Upper lobe of left lung (tissue), 6 donors: ENCODE measurements around the gene DLGAP1. TPM values are rescaled to one million over a fixed set of nuclear protein-coding genes. Genes with fewer than 3 reads are reported as not detected.
A peak's percentile ranks its signal among the peaks of the same experiment; 100 is the strongest.

Experiments
- ATAC-seq, 2 donors: fragments of 200-7000 bp; cut with Tn5 transposase; one replicate each; pipeline ENCODE4 v1.9.1; 2022; ENCODE audit warnings: mild to moderate bottlenecking in 2 of 2, moderate library complexity in 2 of 2; ENCODE audit not compliant: low FRiP score in 2 of 2
- DNase-seq, 2 donors: peaks; one replicate each; pipeline ENCODE4 v3.0.0-alpha.2; 2019 to 2020
- H3K27ac ChIP-seq, 4 donors: fragments of 200-600 bp; sonication (generic); one replicate each; pipeline ENCODE4 v1.5.1; 2016 to 2019
- H3K27me3 ChIP-seq, 4 donors: fragments of 200-600 bp; sonication (generic); one replicate each; pipeline ENCODE4 v1.5.1; 2017 to 2019
- H3K36me3 ChIP-seq, 4 donors: fragments of 200-600 bp; sonication (generic); one replicate each; pipeline ENCODE4 v1.5.1; 2016 to 2019
- H3K4me1 ChIP-seq, 4 donors: fragments of 200-600 bp; sonication (generic); one replicate each; pipeline ENCODE4 v1.5.1; 2018 to 2019
- H3K4me3 ChIP-seq, 4 donors: fragments of 200-600 bp; sonication (generic); one replicate each; pipeline ENCODE4 v1.5.1; 2017 to 2019; ENCODE audit warnings: mild to moderate bottlenecking in 2 of 4, moderate library complexity in 1 of 4
- H3K9me3 ChIP-seq, 4 donors: fragments of 200-600 bp; sonication (generic); one replicate each; pipeline ENCODE4 v1.5.1; 2018 to 2019
- CTCF ChIP-seq, 6 experiments: fragments of 450-650 bp in 4 of 6; fragments of 200-600 bp in 2 of 6; sonication (generic) in 2 of 6; IDR thresholded peaks; one replicate each; pipeline ENCODE4 v1.5.1; 2016 to 2019; ENCODE audit warnings: antibody characterized with exemption in 6 of 6
- EP300 ChIP-seq, 4 donors: sonication (generic); formaldehyde crosslinking; IDR thresholded peaks; one replicate each; pipeline ENCODE4 v1.5.1; 2017; ENCODE audit warnings: antibody characterized with exemption in 4 of 4, control low read depth in 2 of 4
- POLR2A ChIP-seq, 4 donors: fragments of 450-650 bp; IDR thresholded peaks; one replicate each; pipeline ENCODE4 v1.5.1; 2016 to 2017; ENCODE audit warnings: antibody characterized with exemption in 4 of 4, mild to moderate bottlenecking in 2 of 4
- POLR2AphosphoS5 ChIP-seq, 2 donors: sonication (generic); formaldehyde crosslinking; IDR thresholded peaks; one replicate each; pipeline ENCODE4 v1.5.1; 2017; ENCODE audit warnings: antibody characterized with exemption in 2 of 2
- WGBS, 2 donors: methylation state at CpG; one replicate each; pipeline ENCODE4 v1.1.5; 2017 to 2018; 5-methylcytosine and 5-hydroxymethylcytosine counted together
- total RNA-seq, 6 donors: library from RNA; depleted of rRNA in 4 of 6; stranded (reverse); fragments of >200 nt in 4 of 6; gene quantifications; one replicate each; pipeline versions ENCODE4 v1.1.0 to v1.2.1, GENCODE V29; 2016 to 2021
- donor health status: DM: no; HTN: no; CAD: no; lungs with moderate emphysema.
- donor health status: DM: no; HTN: yes; CAD: no; lungs with severe emphysema.

Gene DLGAP1
- total RNA-seq, 6 donors from 2014 or later = 2.1 to 4.6 (median 3.6) TPM

GRCh38 chr18:3619222-3619621 is 835.9 kb downstream of the DLGAP1 start:
- Histone ChIP-seq H3K27ac (no peak overlapping the region), H3K4me1 (peaks cover 5 to 12% (median 10%) of the 10 kb centered on the region in 4 donors), H3K4me3 (no peak overlapping the region), H3K9me3 (no peaks in the 10 kb centered on the region), H3K36me3 (no peaks in the 10 kb centered on the region), H3K27me3 (no peaks in the 10 kb centered on the region)
- no peak for TF ChIP-seq CTCF (IDR thresholded peaks at IDR 0.05)
- no peak for TF ChIP-seq POLR2A (IDR thresholded peaks at IDR 0.05)
- no peak for TF ChIP-seq EP300 (IDR thresholded peaks at IDR 0.05)
- TF ChIP-seq POLR2AphosphoS5 (IDR thresholded peaks at IDR 0.05) = no peak
- 95% methylated on average over 3 of the region's 3 CpGs for WGBS, 2 donors
- DNase-seq = no peak
- no peak for ATAC-seq

GRCh38 chr18:3616744-3617143 is 838.4 kb downstream of the DLGAP1 start:
- no peak overlapping the region for H3K27ac ChIP-seq
- no peaks in the 10 kb centered on the region for H3K36me3 ChIP-seq
- H3K4me3 ChIP-seq = no peak overlapping the region
- no peaks in the 10 kb centered on the region for H3K9me3 ChIP-seq
- ATAC-seq (no peak), DNase-seq (no peak)
- TF ChIP-seq POLR2A (IDR thresholded peaks at IDR 0.05) = no peak
- no peak for TF ChIP-seq POLR2AphosphoS5 (IDR thresholded peaks at IDR 0.05)
- no peak for TF ChIP-seq CTCF (IDR thresholded peaks at IDR 0.05)
- TF ChIP-seq EP300 (IDR thresholded peaks at IDR 0.05) = no peak
- H3K27me3 ChIP-seq = no peaks in the 10 kb centered on the region
- WGBS, 2 donors = 87 to 93% methylated on average over 3 of the region's 3 CpGs
- peaks cover 0 to 3% (median 0%) of the 10 kb centered on the region in 4 donors for H3K4me1 ChIP-seq

- H3K4me1 ChIP-seq = peaks cover 0 to 3% (median 0%) of the 10 kb centered on the region in 4 donors
- H3K9me3 ChIP-seq = no peaks in the 10 kb centered on the region
- no peak for DNase-seq
- WGBS, 2 donors = 95 to 96% methylated on average over 6 of the region's 6 CpGs
- no peak for ATAC-seq
- no peak overlapping the region for H3K4me3 ChIP-seq
- H3K27ac ChIP-seq = no peak overlapping the region
- H3K27me3 ChIP-seq = no peaks in the 10 kb centered on the region
- TF ChIP-seq POLR2AphosphoS5 (IDR thresholded peaks at IDR 0.05) = no peak
- TF ChIP-seq EP300 (IDR thresholded peaks at IDR 0.05) = no peak
- TF ChIP-seq CTCF (IDR thresholded peaks at IDR 0.05) = no peak
- TF ChIP-seq POLR2A (IDR thresholded peaks at IDR 0.05) = no peak
- no peaks in the 10 kb centered on the region for H3K36me3 ChIP-seq
Measured at GRCh38 chr18:3616142-3616541, 839.0 kb downstream of the DLGAP1 start.

GRCh38 chr18:3615374-3615985 is 839.6 kb downstream of the DLGAP1 start:
- no peak for DNase-seq
- H3K9me3 ChIP-seq = no peaks in the 10 kb centered on the region
- TF ChIP-seq POLR2AphosphoS5 (IDR thresholded peaks at IDR 0.05) (no peak), POLR2A (IDR thresholded peaks at IDR 0.05) (no peak), CTCF (IDR thresholded peaks at IDR 0.05) (no peak), EP300 (IDR thresholded peaks at IDR 0.05) (no peak)
- no peak for ATAC-seq
- no peaks in the 10 kb centered on the region for H3K27me3 ChIP-seq
- no peak overlapping the region for H3K27ac ChIP-seq
- no peak overlapping the region for H3K4me3 ChIP-seq
- 60 to 64% methylated on average over 4 of the region's 4 CpGs for WGBS, 2 donors
- H3K4me1 ChIP-seq = peaks cover 0 to 3% (median 0%) of the 10 kb centered on the region in 4 donors
- no peaks in the 10 kb centered on the region for H3K36me3 ChIP-seq

GRCh38 chr18:3612315-3612714 is 842.8 kb downstream of the DLGAP1 start:
- no peak for TF ChIP-seq POLR2A (IDR thresholded peaks at IDR 0.05)
- TF ChIP-seq EP300 (IDR thresholded peaks at IDR 0.05) = no peak
- no peak for TF ChIP-seq CTCF (IDR thresholded peaks at IDR 0.05)
- no peak for TF ChIP-seq POLR2AphosphoS5 (IDR thresholded peaks at IDR 0.05)
- Histone ChIP-seq H3K36me3 (no peaks in the 10 kb centered on the region), H3K27ac (no peak overlapping the region), H3K4me3 (no peak overlapping the region), H3K27me3 (no peaks in the 10 kb centered on the region), H3K9me3 (no peaks in the 10 kb centered on the region), H3K4me1 (no peaks in the 10 kb centered on the region)
- ATAC-seq (no peak), DNase-seq (peak in 1 of 2 donors; percentile 15)
- WGBS, 2 donors = 70 to 74% methylated on average over 5 of the region's 5 CpGs
